Measurements from ENCODE around the gene XRN1.
"Not testable (repeated sequence)": the region's sequence is repeated elsewhere in the genome, so short reads cannot be mapped to it uniquely, and the experiment has no call there.

Gene XRN1

GRCh38 chr3:142337994-142338393 lies 109.8 kb downstream of the XRN1 start:
- no peak for DNase-seq (ENCODE audit: low read depth)

- DNase-seq (ENCODE audit: low read depth) = no peak
Measured at GRCh38 chr3:142332390-142332789, 115.4 kb downstream of the XRN1 start.

GRCh38 chr3:142324275-142324953 lies 123.4 kb downstream of the XRN1 start:
- not testable (repeated sequence) for DNase-seq (ENCODE audit: low read depth)

- DNase-seq (ENCODE audit: low read depth) = no peak
Measured at GRCh38 chr3:142319912-142320311, 127.9 kb downstream of the XRN1 start.

GRCh38 chr3:142319094-142319493 lies 128.7 kb downstream of the XRN1 start:
- peak; percentile 60 for DNase-seq (ENCODE audit: low read depth)

- DNase-seq (ENCODE audit: low read depth) = peak; percentile 52
Measured at GRCh38 chr3:142318331-142318730, 129.5 kb downstream of the XRN1 start.

- DNase-seq (ENCODE audit: low read depth) = not testable (repeated sequence)
Measured at GRCh38 chr3:142315978-142316388, 131.9 kb downstream of the XRN1 start.

- DNase-seq (ENCODE audit: low read depth) = peak; percentile 73
Measured at GRCh38 chr3:142315083-142315482, 132.8 kb downstream of the XRN1 start.

GRCh38 chr3:142310439-142310838 lies 137.4 kb downstream of the XRN1 start:
- DNase-seq (ENCODE audit: low read depth) = no peak

- DNase-seq (ENCODE audit: low read depth) = not testable (repeated sequence)
Measured at GRCh38 chr3:142302847-142303246, 145.0 kb downstream of the XRN1 start.

- no peak for DNase-seq (ENCODE audit: low read depth)
Measured at GRCh38 chr3:142298626-142299025, 149.2 kb downstream of the XRN1 start.

GRCh38 chr3:142296507-142296906 lies 151.3 kb downstream of the XRN1 start:
- DNase-seq (ENCODE audit: low read depth) = no peak

- no peak for DNase-seq (ENCODE audit: low read depth)
Measured at GRCh38 chr3:142287866-142288638, 159.8 kb downstream of the XRN1 start.

- no peak for DNase-seq (ENCODE audit: low read depth)
Measured at GRCh38 chr3:142285083-142285517, 162.7 kb downstream of the XRN1 start.

GRCh38 chr3:142282503-142282902 lies 165.3 kb downstream of the XRN1 start:
- DNase-seq (ENCODE audit: low read depth) = no peak

GRCh38 chr3:142281474-142281873 lies 166.4 kb downstream of the XRN1 start:
- DNase-seq (ENCODE audit: low read depth) = no peak

GRCh38 chr3:142279965-142280590 lies 167.8 kb downstream of the XRN1 start:
- DNase-seq (ENCODE audit: low read depth) = peak; percentile 59

GRCh38 chr3:142278451-142278850 lies 169.4 kb downstream of the XRN1 start:
- no peak for DNase-seq (ENCODE audit: low read depth)

GRCh38 chr3:142276781-142277180 lies 171.1 kb downstream of the XRN1 start:
- DNase-seq (ENCODE audit: low read depth) = no peak

- peak; percentile 63 for DNase-seq (ENCODE audit: low read depth)
Measured at GRCh38 chr3:142275856-142276255, 172.0 kb downstream of the XRN1 start.

- no peak for DNase-seq (ENCODE audit: low read depth)
Measured at GRCh38 chr3:142274908-142275307, 172.9 kb downstream of the XRN1 start.

- DNase-seq (ENCODE audit: low read depth) = no peak
Measured at GRCh38 chr3:142273501-142273900, 174.3 kb downstream of the XRN1 start.

All from HS-27A (cell line).